IMR-90 (cell line): ENCODE results near the gene UQCRFS1. TPM values are rescaled to one million over a fixed set of nuclear protein-coding genes. Genes with fewer than 3 reads are reported as not detected.

Experiments
- ATAC-seq: fragments of 200-7000 bp; cut with Tn5 transposase; 2 replicates; pipeline ENCODE4 v1.9.1; 2020; ENCODE audit warnings: low read depth, mild to moderate bottlenecking, moderate library complexity
- BruUV-seq: library from RNA; stranded (reverse); fragments of 400-500 nt; replicated peaks from 2 replicates; lab custom pipeline; 2021; lab: Mats Ljungman, UMichigan
- CTCF ChIA-PET: fragments of 300-600 bp; formaldehyde crosslinking; extraction: SDS; loops from one replicate; lab custom pipeline; 2021; ENCODE audit warnings: antibody characterized with exemption; lab: Yijun Ruan, JAX
- POLR2A ChIA-PET: fragments of 300-600 bp; sonication (Branson Sonifier 250); formaldehyde crosslinking; loops from one replicate; lab custom pipeline; 2022; ENCODE audit warnings: antibody characterized with exemption; ENCODE audit not compliant: unreplicated experiment; lab: Charles Lee
- DNase-seq: peaks from one replicate; pipeline ENCODE4 v3.0.0; 2013
- H2AFZ ChIP-seq: replicated peaks from 2 replicates; pipeline ENCODE3; 2013; ENCODE audit warnings: low read length, mild to moderate bottlenecking; ENCODE audit not compliant: poor library complexity
- H2AK5ac ChIP-seq: 2 replicates; pipeline ENCODE4 v1.6.1; 2013; ENCODE audit warnings: low read depth, low read length, inconsistent platforms
- H2AK9ac ChIP-seq: replicated peaks from 2 replicates; pipeline ENCODE3; 2013; ENCODE audit warnings: mild to moderate bottlenecking, low read depth, low read length, moderate library complexity; ENCODE audit not compliant: poor library complexity
- H2BK120ac ChIP-seq: 2 replicates; pipeline ENCODE4 v1.6.1; 2013; ENCODE audit warnings: low read depth, low read length, inconsistent platforms
- H2BK15ac ChIP-seq: 3 replicates; pipeline ENCODE4 v1.6.1; 2013; ENCODE audit warnings: low read depth, low read length, inconsistent platforms
- H2BK20ac ChIP-seq: 2 replicates; pipeline ENCODE4 v1.6.1; 2013; ENCODE audit warnings: low read depth, mild to moderate bottlenecking, inconsistent platforms, low read length, moderate library complexity
- H2BK5ac ChIP-seq: 2 replicates; pipeline ENCODE4 v1.6.1; 2013; ENCODE audit warnings: mild to moderate bottlenecking, low read depth, low read length, inconsistent platforms; ENCODE audit not compliant: poor library complexity, severe bottlenecking
- H3K14ac ChIP-seq: replicated peaks from 2 replicates; pipeline ENCODE4 v1.6.1; 2013; ENCODE audit warnings: low read depth, low read length, inconsistent platforms
- H3K18ac ChIP-seq: 2 replicates; pipeline ENCODE4 v1.6.1; 2013; ENCODE audit warnings: low read depth, low read length, control low read depth
- H3K23ac ChIP-seq: 2 replicates; pipeline ENCODE4 v1.6.1; 2013; ENCODE audit warnings: low read depth, low read length, inconsistent platforms
- H3K27ac ChIP-seq: 2 replicates; pipeline ENCODE4 v1.5.1; 2013; ENCODE audit warnings: mild to moderate bottlenecking, control low read depth, low read length; ENCODE audit not compliant: insufficient read depth
- H3K27me3 ChIP-seq: 2 replicates; pipeline ENCODE4 v1.6.1; 2013; ENCODE audit warnings: low read length; ENCODE audit not compliant: control insufficient read depth, insufficient read depth
- H3K36me3 ChIP-seq: 2 replicates; pipeline ENCODE4 v1.6.1; 2013; ENCODE audit warnings: low read length, mixed read lengths; ENCODE audit not compliant: control insufficient read depth, insufficient read depth
- H3K4ac ChIP-seq: 2 replicates; pipeline ENCODE4 v1.6.1; 2013; ENCODE audit warnings: low read depth, low read length, inconsistent platforms
- H3K4me1 ChIP-seq: 2 replicates; pipeline ENCODE4 v1.6.1; 2013; ENCODE audit warnings: low read length, mixed read lengths; ENCODE audit not compliant: control insufficient read depth, insufficient read depth
- H3K4me2 ChIP-seq: 2 replicates; pipeline ENCODE4 v1.6.1; 2013; ENCODE audit warnings: low read depth, mild to moderate bottlenecking, control low read depth, low read length, moderate library complexity
- H3K4me3 ChIP-seq: 2 replicates; pipeline ENCODE4 v1.5.1; 2013; ENCODE audit warnings: low read depth, mild to moderate bottlenecking, control low read depth, low read length, moderate library complexity; ENCODE audit not compliant: insufficient read depth
- H3K56ac ChIP-seq: 2 replicates; pipeline ENCODE4 v1.6.1; 2013; ENCODE audit warnings: low read length, inconsistent platforms; ENCODE audit not compliant: insufficient read depth; ENCODE audit errors: extremely low read depth
- H3K79me1 ChIP-seq, 2 experiments: 2 replicates each; pipeline ENCODE4 v1.6.1; 2013; ENCODE audit warnings: low read length in 2 of 2, inconsistent platforms in 1 of 2, low read depth in 1 of 2
- H3K9ac ChIP-seq: 2 replicates; pipeline ENCODE4 v1.6.1; 2013; ENCODE audit warnings: low read depth, low read length, control low read depth
- H3K9me1 ChIP-seq: 2 replicates; pipeline ENCODE4 v1.6.1; 2013; ENCODE audit warnings: low read length, inconsistent platforms; ENCODE audit not compliant: insufficient read depth
- H3K9me3 ChIP-seq: 2 replicates; pipeline ENCODE4 v1.6.1; 2013; ENCODE audit warnings: low read length; ENCODE audit not compliant: control insufficient read depth, insufficient read depth
- H4K20me1 ChIP-seq: 2 replicates; pipeline ENCODE4 v1.6.1; 2013; ENCODE audit warnings: low read length, inconsistent platforms; ENCODE audit not compliant: insufficient read depth
- H4K5ac ChIP-seq: 2 replicates; pipeline ENCODE4 v1.6.1; 2013; ENCODE audit warnings: mild to moderate bottlenecking, low read depth, low read length, control low read depth
- H4K8ac ChIP-seq, 2 experiments: 2 replicates each; pipeline ENCODE4 v1.6.1; 2013; ENCODE audit warnings: low read depth in 2 of 2, low read length in 2 of 2, control low read depth in 1 of 2, inconsistent platforms in 1 of 2
- H4K91ac ChIP-seq: 2 replicates; pipeline ENCODE4 v1.6.1; 2013; ENCODE audit warnings: low read depth, low read length, inconsistent platforms; ENCODE audit not compliant: insufficient read depth
- MAZ ChIP-seq: IDR thresholded peaks from 2 replicates; pipeline ENCODE4 v1.6.1; 2012; ENCODE audit warnings: low read depth, mild to moderate bottlenecking, low read length, improper control_type of control experiment, moderate library complexity, borderline replicate concordance
- POLR2A ChIP-seq: IDR thresholded peaks from 2 replicates; pipeline ENCODE4 v1.6.1; 2012; ENCODE audit warnings: mild to moderate bottlenecking, low read depth, low read length
- RFX5 ChIP-seq: IDR thresholded peaks from 2 replicates; pipeline ENCODE4 v1.8.0; 2012; ENCODE audit warnings: low read depth, mild to moderate bottlenecking, low read length, moderate library complexity
- WGBS, 2 experiments: methylation state at CpG; one replicate each; pipeline versions ENCODE4 v1.1.5 to v1.1.7; 2013; ENCODE audit warnings: missing lambda C conversion rate in 2 of 2; ENCODE audit not compliant: insufficient read length in 1 of 2; ENCODE audit errors: extremely low coverage in 2 of 2; 5-methylcytosine and 5-hydroxymethylcytosine counted together
- dilution Hi-C: fragments of 300-500 bp; cut with HindIII; formaldehyde crosslinking; loops from one replicate; pipeline ENCODE4 v1.14.3; 2018; ENCODE audit warnings: low sequenced_read_pairs; ENCODE audit not compliant: unreplicated experiment
- in situ Hi-C: fragments of 300-500 bp; cut with MboI; formaldehyde crosslinking; loops from 3 replicates; pipeline ENCODE4 v1.14.3; 2019; ENCODE audit warnings: low sequenced_read_pairs, inconsistent platforms, mixed read lengths
- intact Hi-C: fragments of 100-400 bp; cut with micrococcal nuclease; formaldehyde crosslinking; loops from 2 replicates; pipeline ENCODE4 v1.10.0; 2022
- polyA plus RNA-seq, 3 experiments: library from polyadenylated mRNA; depleted of rRNA; stranded (reverse); fragments of >200 nt; gene quantifications; 2 replicates each; pipeline ENCODE4 v1.2.3, GENCODE V29; 2012; ENCODE audit warnings: low replicate concordance in 1 of 3
- total RNA-seq: library from RNA; depleted of rRNA; stranded (reverse); fragments of >200 nt; gene quantifications from 2 replicates; pipeline ENCODE4 v1.2.3, GENCODE V29; 2012
- TF ChIP-seq, protein P1 (sequence below): conservative IDR thresholded peaks from 2 replicates; pipeline ENCODE4 v1.5.1; 2012; ENCODE audit warnings: mild to moderate bottlenecking, low read depth, low read length, improper control_type of control experiment

UQCRFS1 gene
- total and polyA plus RNA-seq, 2 of the 4 experiments (the other 2 are of a cell fraction) = 37.1 to 43.8 TPM

DNA sequence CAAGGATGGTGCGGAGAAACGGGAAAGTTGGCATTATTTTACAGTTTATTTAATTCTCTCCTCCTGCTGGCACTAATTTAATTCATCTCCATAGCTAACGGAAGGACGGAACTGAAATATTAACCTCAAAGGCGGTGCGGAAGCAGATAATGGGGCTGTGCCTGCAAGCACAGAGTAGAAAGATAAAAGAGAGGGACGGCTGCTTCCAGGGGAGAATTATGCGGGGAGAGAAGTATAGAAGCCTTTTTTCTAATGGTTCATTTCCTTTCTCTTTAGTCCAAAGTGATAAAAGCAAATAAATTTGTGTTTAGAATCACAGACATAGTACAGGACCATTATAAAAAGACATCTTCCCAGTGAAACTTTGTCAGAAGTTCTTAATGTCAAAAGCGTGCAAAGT, 34.5 kb upstream of the UQCRFS1 start:
- WGBS, 2 experiments = no CpG with 5 or more reads among the region's 9 CpGs
- Histone ChIP-seq H2BK5ac (no peak overlapping the region), H2BK15ac (no peak overlapping the region), H3K23ac (no peak overlapping the region), H4K8ac (no peak overlapping the region), H2AFZ (no peak overlapping the region), H3K9me1 (no peaks in the 10 kb centered on the region), H2AK5ac (no peak overlapping the region), H3K27me3 (no peaks in the 10 kb centered on the region), H2BK20ac (no peak overlapping the region), H3K14ac (no peak overlapping the region), H3K36me3 (no peaks in the 10 kb centered on the region), H2AK9ac (no peak overlapping the region), H3K4me3 (no peak overlapping the region), H4K5ac (no peak overlapping the region), H3K18ac (no peak overlapping the region), H3K9me3 (no peaks in the 10 kb centered on the region), H3K79me1 (no peaks in the 10 kb centered on the region), H2BK120ac (no peak overlapping the region), H3K4me1 (no peaks in the 10 kb centered on the region), H3K4ac (no peak overlapping the region), H3K4me2 (no peak overlapping the region), H3K56ac (no peak overlapping the region), H4K20me1 (no peaks in the 10 kb centered on the region), H4K91ac (no peak overlapping the region), H3K9ac (no peak overlapping the region), H3K27ac (no peak overlapping the region)
- POLR2A ChIA-PET = no interaction called here
- dilution Hi-C loops (no loop called here), in situ Hi-C loops (no loop called here), intact Hi-C loops (no loop called here)
- TF ChIP-seq, protein P1, sequence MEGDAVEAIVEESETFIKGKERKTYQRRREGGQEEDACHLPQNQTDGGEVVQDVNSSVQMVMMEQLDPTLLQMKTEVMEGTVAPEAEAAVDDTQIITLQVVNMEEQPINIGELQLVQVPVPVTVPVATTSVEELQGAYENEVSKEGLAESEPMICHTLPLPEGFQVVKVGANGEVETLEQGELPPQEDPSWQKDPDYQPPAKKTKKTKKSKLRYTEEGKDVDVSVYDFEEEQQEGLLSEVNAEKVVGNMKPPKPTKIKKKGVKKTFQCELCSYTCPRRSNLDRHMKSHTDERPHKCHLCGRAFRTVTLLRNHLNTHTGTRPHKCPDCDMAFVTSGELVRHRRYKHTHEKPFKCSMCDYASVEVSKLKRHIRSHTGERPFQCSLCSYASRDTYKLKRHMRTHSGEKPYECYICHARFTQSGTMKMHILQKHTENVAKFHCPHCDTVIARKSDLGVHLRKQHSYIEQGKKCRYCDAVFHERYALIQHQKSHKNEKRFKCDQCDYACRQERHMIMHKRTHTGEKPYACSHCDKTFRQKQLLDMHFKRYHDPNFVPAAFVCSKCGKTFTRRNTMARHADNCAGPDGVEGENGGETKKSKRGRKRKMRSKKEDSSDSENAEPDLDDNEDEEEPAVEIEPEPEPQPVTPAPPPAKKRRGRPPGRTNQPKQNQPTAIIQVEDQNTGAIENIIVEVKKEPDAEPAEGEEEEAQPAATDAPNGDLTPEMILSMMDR = no peak
- TF ChIP-seq MAZ = no peak
- TF ChIP-seq RFX5 = no peak
- TF ChIP-seq POLR2A = no peak
- no peak for ATAC-seq
- CTCF ChIA-PET = no interaction called here
- no TSS peak for BruUV-seq
- no peak for DNase-seq
